Measurements from ENCODE around the gene VWA8.
"Not testable (repeated sequence)": the region's sequence is repeated elsewhere in the genome, so short reads cannot be mapped to it uniquely, and the experiment has no call there.

VWA8 gene

DNA sequence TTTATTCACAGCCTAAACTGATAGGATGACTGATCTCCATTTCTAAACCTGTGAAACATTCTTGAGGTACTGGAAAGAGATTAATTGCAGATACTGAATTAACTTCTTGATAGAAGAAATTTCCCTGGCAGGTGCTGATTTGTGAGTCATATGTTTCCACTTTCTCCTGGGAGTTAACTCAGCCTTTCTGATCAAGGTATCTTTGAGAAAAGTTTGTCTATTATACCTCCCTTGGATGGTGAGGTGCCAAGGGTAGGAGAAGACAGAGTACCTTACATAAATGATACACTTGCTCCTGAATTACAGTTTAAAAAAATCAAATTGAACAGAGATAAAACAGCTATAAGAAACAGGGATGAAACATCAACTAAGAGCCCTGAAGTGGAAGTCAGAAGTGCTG is 380.6 kb downstream of the VWA8 start:
- DNase-seq (ENCODE audit: low read depth): no peak

DNA sequence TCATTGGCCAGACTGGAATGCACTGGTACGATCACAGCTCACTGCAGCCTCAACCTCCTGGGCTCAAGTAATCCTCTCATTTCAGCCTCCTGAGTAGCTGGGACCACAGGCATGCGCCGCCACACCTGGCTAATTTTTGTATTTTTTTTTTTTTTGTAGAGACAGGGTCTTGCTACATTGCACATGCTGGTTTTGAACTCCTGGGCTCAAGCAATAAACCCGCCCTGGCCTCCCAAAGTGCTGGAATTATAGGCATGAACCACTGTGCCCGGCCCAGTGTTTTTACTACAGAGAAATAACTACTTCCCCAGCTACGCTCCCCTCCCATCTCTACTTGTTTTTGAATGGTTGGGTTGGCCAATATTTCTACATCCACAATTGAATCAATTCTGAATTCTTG is 381.0 kb downstream of the VWA8 start:
- no peak overlapping the region for H3K4me3 ChIP-seq (ENCODE audit: low read depth, low read length)
- DNase-seq (ENCODE audit: low read depth): no peak
- TF ChIP-seq POLR2A (IDR thresholded peaks at IDR 0.05; ENCODE audit: extremely low read depth, insufficient read length): no peak
- no peak for TF ChIP-seq MYC (IDR thresholded peaks at IDR 0.05; ENCODE audit: low read depth, low read length)
- TF ChIP-seq, protein P1, sequence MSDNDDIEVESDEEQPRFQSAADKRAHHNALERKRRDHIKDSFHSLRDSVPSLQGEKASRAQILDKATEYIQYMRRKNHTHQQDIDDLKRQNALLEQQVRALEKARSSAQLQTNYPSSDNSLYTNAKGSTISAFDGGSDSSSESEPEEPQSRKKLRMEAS (IDR thresholded peaks at IDR 0.05; ENCODE audit: low read depth, low read length): no peak
- TF ChIP-seq, protein P2, sequence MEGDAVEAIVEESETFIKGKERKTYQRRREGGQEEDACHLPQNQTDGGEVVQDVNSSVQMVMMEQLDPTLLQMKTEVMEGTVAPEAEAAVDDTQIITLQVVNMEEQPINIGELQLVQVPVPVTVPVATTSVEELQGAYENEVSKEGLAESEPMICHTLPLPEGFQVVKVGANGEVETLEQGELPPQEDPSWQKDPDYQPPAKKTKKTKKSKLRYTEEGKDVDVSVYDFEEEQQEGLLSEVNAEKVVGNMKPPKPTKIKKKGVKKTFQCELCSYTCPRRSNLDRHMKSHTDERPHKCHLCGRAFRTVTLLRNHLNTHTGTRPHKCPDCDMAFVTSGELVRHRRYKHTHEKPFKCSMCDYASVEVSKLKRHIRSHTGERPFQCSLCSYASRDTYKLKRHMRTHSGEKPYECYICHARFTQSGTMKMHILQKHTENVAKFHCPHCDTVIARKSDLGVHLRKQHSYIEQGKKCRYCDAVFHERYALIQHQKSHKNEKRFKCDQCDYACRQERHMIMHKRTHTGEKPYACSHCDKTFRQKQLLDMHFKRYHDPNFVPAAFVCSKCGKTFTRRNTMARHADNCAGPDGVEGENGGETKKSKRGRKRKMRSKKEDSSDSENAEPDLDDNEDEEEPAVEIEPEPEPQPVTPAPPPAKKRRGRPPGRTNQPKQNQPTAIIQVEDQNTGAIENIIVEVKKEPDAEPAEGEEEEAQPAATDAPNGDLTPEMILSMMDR (IDR thresholded peaks at IDR 0.05; ENCODE audit: low read depth, low read length): no peak

More for the DNA sequence above, 380.6 kb downstream of the VWA8 start:
- no peak for TF ChIP-seq MYC (IDR thresholded peaks at IDR 0.05; ENCODE audit: low read depth, low read length)
- TF ChIP-seq, protein P2 (IDR thresholded peaks at IDR 0.05; ENCODE audit: low read depth, low read length): no peak
- TF ChIP-seq, protein P1 (IDR thresholded peaks at IDR 0.05; ENCODE audit: low read depth, low read length): no peak
- no peak for TF ChIP-seq POLR2A (IDR thresholded peaks at IDR 0.05; ENCODE audit: extremely low read depth, insufficient read length)
- H3K4me3 ChIP-seq (ENCODE audit: low read depth, low read length): no peak overlapping the region

DNA sequence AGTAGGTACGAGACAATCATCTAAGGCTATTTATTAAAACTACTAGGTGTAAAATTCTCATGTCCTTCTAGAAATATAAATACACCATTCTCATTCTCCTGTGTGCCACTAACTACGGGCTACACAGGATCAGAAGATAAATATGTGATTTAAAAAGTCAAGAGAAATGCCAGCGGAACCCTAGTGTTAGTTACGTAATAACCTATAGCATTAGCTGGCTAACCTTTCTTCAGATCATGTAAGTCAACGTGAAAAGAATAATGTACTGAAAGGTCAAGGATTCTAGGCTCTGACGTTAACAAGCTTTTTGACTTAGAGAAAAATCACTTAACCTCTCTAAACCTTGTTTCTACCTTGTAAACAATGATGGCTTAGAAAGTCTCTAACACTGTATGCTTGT is 381.7 kb downstream of the VWA8 start:
- DNase-seq (ENCODE audit: low read depth): no peak
- no peak overlapping the region for H3K4me3 ChIP-seq (ENCODE audit: low read depth, low read length)
- TF ChIP-seq MYC (IDR thresholded peaks at IDR 0.05; ENCODE audit: low read depth, low read length): no peak
- TF ChIP-seq, protein P2 (IDR thresholded peaks at IDR 0.05; ENCODE audit: low read depth, low read length): no peak
- TF ChIP-seq, protein P1 (IDR thresholded peaks at IDR 0.05; ENCODE audit: low read depth, low read length): no peak
- no peak for TF ChIP-seq POLR2A (IDR thresholded peaks at IDR 0.05; ENCODE audit: extremely low read depth, insufficient read length)

DNA sequence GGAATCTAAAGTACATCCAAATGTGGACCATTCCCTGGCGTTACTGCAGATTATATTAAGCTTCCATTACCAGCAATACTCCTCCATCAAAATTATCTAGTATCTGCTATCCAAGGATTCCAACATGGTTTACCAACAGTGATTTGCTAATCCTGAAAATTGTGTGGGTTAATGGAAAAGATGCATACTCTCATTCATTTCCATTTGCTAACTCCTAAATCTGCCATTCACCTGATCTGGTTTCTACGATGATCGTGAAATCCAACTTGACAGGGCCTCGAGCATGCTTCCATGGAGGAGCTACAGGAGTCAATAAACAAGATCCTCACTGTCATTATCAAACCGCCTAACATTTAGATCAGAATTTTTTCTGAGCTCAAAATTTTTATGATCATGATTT is 382.5 kb downstream of the VWA8 start:
- DNase-seq (ENCODE audit: low read depth): no peak
- TF ChIP-seq, protein P2 (IDR thresholded peaks at IDR 0.05; ENCODE audit: low read depth, low read length): no peak
- TF ChIP-seq, protein P1 (IDR thresholded peaks at IDR 0.05; ENCODE audit: low read depth, low read length): no peak
- TF ChIP-seq POLR2A (IDR thresholded peaks at IDR 0.05; ENCODE audit: extremely low read depth, insufficient read length) (no peak), MYC (IDR thresholded peaks at IDR 0.05; ENCODE audit: low read depth, low read length) (no peak)
- H3K4me3 ChIP-seq (ENCODE audit: low read depth, low read length): no peak overlapping the region

DNA sequence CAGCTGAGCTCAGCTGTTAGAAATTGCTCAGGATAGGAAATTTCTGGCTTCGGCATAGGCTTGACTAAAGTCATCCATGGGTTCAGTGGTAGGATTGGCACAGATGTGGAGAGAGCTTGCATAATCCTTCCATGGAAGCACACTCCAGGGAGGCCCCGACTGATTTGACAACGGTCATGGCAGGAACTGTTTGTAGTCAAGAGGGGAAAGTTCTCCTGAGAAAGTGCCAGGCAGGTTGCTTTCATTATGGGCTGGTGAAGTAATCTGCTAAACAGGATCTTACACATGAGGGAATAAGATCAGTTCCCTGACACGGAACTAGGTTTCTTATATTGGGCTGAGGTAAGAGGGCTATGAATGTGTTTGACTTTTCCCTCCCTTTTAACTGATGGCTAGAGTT is 383.5 kb downstream of the VWA8 start:
- DNase-seq (ENCODE audit: low read depth): no peak
- H3K4me3 ChIP-seq (ENCODE audit: low read depth, low read length): no peak overlapping the region
- TF ChIP-seq, protein P2 (IDR thresholded peaks at IDR 0.05; ENCODE audit: low read depth, low read length): no peak
- TF ChIP-seq MYC (IDR thresholded peaks at IDR 0.05; ENCODE audit: low read depth, low read length) (no peak), POLR2A (IDR thresholded peaks at IDR 0.05; ENCODE audit: extremely low read depth, insufficient read length) (no peak)
- TF ChIP-seq, protein P1 (IDR thresholded peaks at IDR 0.05; ENCODE audit: low read depth, low read length): no peak

DNA sequence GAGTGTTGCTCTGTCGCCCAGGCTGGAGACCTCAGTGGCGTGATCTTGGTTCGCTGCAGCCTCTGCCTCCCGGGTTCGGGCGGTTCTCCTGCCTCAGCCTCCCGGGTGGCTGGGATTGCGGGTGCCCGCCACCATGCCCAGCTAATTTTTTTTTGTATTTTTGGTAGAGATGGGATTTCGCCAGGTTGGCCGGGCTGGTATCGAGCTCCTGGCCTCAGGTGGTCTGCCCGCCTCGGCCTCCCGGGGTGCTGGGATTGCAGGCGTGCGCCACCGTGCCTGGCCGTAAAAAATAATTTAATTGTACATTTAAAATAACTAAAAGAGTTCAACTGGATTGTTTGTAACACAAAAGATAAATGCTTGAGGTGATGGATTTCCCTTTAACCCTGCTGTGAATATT is 387.3 kb downstream of the VWA8 start:
- H3K4me3 ChIP-seq (ENCODE audit: low read depth, low read length); DNase-seq (ENCODE audit: low read depth): not testable (repeated sequence)

DNA sequence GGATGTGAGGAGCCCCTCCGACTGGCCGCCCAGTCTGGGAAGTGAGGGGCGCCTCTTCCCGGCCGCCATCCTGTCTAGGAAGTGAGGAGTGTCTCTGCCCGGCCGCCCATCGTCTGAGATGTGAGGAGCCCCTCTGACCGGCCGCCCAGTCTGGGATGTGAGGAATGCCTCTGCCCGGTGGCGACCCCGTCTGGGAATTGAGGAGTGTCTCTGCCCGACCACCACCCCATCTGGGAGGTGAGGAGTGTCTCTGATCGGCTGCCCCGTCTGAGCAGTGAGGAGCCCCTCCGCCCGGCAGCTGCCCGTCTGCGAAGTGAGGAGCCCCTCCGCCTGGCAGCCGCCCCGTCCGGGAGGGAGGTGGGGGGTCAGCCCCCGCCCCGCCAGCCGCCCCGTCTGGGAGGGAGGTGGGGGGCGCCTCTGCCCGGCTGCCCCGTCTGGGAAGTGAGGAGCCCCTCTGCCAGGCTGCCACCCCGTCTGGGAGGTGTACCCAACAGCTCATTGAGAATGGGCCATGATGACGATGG is 389.0 kb downstream of the VWA8 start:
- H3K4me3 ChIP-seq (ENCODE audit: low read depth, low read length): not testable (repeated sequence)

More for the DNA sequence above, 389.0 kb downstream of the VWA8 start:
- DNase-seq (ENCODE audit: low read depth): not testable (repeated sequence)

Measured in NB4 (cell line).